NT2/D1 (cell line): ENCODE data around the gene ELMO1.

ENCODE experiments used
- DNase-seq: peaks from one replicate; pipeline ENCODE4 v3.0.0-alpha.2; 2011; ENCODE audit warnings: low read depth, low spot score
- H3K27me3 ChIP-seq: 2 replicates; pipeline ENCODE4 v1.6.0; 2011; ENCODE audit warnings: mild to moderate bottlenecking; ENCODE audit not compliant: insufficient read length, insufficient read depth
- H3K36me3 ChIP-seq: 2 replicates; pipeline ENCODE4 v1.6.1; 2011; ENCODE audit warnings: mild to moderate bottlenecking, low read length, mixed read lengths; ENCODE audit not compliant: insufficient read depth, insufficient read length
- H3K4me1 ChIP-seq: 2 replicates; pipeline ENCODE4 v1.5.1; 2011; ENCODE audit not compliant: insufficient read depth, insufficient read length
- H3K4me3 ChIP-seq: 2 replicates; pipeline ENCODE4 v1.5.1; 2011; ENCODE audit warnings: low read depth; ENCODE audit not compliant: insufficient read length
- H3K9ac ChIP-seq: 2 replicates; pipeline ENCODE4 v1.6.0; 2011; ENCODE audit warnings: low read depth; ENCODE audit not compliant: insufficient read length
- H3K9me3 ChIP-seq: 2 replicates; pipeline ENCODE4 v1.5.1; 2011; ENCODE audit warnings: mild to moderate bottlenecking, low read length; ENCODE audit not compliant: insufficient read depth
- SUZ12 ChIP-seq: IDR thresholded peaks from 2 replicates; pipeline ENCODE4 v1.6.1; 2011; ENCODE audit not compliant: insufficient read length, insufficient read depth; ENCODE audit errors: extremely low read depth
- YY1 ChIP-seq: IDR thresholded peaks from 2 replicates; pipeline ENCODE4 v1.6.1; 2011; ENCODE audit not compliant: insufficient read length, insufficient read depth
- ZNF274 ChIP-seq: IDR thresholded peaks from 2 replicates; pipeline ENCODE4 v1.6.1; 2011; ENCODE audit warnings: mild to moderate bottlenecking, low read depth, low read length

The ELMO1 gene

DNA sequence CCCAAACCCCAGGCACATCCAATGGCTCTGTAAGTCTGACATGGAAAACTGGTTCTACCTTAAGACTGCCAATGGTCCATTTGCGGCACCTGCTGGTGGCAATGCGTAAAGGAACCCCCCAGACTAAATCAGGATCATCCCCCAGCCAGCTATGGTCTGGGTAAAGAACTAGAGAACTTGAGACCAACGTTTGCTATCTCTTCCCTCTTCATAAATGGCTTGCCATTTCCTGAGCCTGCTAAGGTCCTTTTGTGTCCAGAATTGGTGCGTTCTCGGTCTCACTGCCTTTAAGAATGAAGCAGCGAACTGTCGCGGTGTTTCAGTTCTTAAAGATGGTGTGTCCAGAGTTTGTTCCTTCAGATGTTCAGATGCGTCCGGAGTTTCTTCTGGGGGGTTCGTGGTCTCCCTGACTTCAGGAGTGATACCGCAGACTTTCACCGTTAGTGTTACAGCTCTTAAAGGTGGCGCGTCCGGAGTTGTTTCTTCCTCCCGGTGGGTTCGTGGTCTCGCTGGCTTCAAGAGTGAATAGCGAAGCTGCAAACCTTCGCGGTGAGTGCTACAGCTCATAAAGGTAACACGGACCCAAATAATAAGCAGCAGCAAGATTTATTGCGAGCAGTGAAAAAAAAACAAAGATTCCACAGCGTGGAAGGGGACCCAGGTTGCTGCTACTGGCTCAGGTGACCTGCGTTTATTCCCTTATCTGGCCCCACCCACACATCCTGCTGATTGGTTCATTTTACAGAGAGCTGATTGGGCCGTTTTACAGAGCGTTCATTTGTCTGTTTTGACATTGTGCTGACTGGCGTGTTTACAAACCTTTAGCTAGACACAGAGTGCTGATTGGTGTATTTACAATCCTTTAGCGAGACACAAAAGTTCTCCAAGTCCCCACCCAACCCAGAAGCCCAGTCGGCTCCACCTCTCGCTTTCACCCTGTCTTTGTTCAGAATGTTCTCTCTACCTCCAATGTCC, 95.4 kb downstream of the ELMO1 start:
- no peak overlapping the region for H3K4me3 ChIP-seq
- H3K27me3 ChIP-seq: no peaks in the 10 kb centered on the region
- H3K9me3 ChIP-seq: peaks cover 9% of the 10 kb centered on the region; the same call in 1 of the 2 replicates
- DNase-seq: no peak
- H3K36me3 ChIP-seq: no peaks in the 10 kb centered on the region
- TF ChIP-seq SUZ12 (no peak), YY1 (no peak), ZNF274 (no peak)
- H3K9ac ChIP-seq: no peak overlapping the region
- no peaks in the 10 kb centered on the region for H3K4me1 ChIP-seq

DNA sequence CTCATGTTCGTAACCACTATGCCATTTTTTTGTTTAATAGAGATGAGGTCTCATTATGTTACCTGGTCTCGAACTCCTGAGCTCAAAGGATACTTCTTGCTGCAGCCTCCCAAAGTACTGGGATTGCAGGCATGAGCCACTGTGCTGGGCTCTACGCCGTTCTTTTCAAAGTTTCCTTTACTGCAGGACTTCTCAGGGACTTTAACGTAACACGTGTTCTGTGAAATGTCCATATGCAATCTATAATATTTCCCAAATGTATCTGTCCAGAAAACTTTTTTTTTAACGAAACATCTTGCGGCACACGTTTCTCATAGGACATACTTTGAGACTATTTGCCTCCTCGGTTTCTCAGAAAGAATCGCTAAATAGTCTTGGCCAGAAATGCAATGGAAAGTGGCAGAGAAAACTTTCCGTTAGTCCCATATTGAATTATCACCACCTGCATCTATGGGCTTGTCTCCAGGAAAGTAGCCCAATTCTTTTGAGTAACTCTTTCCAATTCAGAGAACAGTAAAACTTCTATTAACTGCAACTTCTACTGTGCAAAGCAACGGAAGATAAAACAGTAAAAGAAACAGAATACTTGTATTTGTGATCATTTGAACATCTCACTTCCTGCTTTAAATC, 96.3 kb downstream of the ELMO1 start:
- Histone ChIP-seq H3K9ac (no peak overlapping the region), H3K36me3 (no peaks in the 10 kb centered on the region), H3K27me3 (no peaks in the 10 kb centered on the region), H3K4me1 (no peaks in the 10 kb centered on the region), H3K4me3 (no peak overlapping the region), H3K9me3 (peaks cover 9% of the 10 kb centered on the region; the same call in 1 of the 2 replicates)
- TF ChIP-seq SUZ12 (no peak), ZNF274 (no peak), YY1 (no peak)
- DNase-seq: no peak

DNA sequence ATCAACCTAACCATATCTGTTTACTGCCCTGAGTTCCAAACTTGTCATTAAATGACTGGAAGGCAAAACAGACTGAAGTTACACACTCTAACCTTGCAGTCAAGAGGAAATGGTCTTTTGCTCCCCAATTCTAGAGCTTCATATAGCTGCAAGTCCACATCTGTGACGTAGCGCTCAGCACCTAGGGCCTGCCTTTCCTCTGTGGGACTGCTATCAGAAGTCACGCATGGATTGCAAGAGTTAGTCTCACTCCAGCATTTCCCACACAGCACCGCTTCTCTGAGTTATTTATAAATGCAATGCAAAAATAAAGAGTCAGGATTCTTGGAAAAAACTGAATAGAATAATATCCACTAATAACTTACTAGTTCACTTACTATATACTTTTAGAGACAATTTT, 96.9 kb downstream of the ELMO1 start:
- no peak overlapping the region for H3K4me3 ChIP-seq
- no peak for DNase-seq
- H3K27me3 ChIP-seq: no peaks in the 10 kb centered on the region
- H3K9ac ChIP-seq: no peak overlapping the region
- H3K4me1 ChIP-seq: no peaks in the 10 kb centered on the region
- TF ChIP-seq SUZ12 (no peak), YY1 (no peak), ZNF274 (no peak)
- H3K36me3 ChIP-seq: no peaks in the 10 kb centered on the region
- peaks cover 9% of the 10 kb centered on the region; the same call in 1 of the 2 replicates for H3K9me3 ChIP-seq

DNA sequence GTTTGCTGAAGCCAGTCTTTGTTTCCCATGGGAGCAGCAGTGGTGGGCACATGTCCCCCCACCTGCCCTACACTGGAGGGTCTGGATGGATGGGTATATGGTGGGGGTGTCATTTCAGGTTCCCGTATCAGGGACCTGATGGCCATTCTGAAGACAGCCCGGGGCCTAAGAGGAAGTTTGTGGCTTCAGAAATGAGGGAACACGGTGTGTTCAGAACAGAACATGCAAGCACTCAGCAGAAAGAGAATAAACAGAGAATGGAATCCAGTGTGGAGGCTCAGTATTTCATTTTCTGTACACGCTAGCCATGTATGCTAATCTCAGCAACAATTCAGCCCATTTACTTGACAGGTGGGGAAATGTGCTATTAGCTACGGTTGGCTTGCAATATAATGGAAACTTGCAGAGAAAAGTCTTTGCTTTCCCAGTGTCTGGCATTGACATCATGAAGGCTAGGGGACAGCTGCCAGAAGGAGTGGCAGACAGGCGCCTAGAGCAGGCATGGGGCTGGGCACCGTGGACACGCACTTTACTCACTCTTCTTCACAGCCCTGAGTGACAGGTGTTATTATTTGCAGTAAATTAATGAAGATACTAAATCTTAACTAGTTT, 98.6 kb downstream of the ELMO1 start:
- Histone ChIP-seq H3K9ac (no peak overlapping the region), H3K4me1 (peaks cover 2% of the 10 kb centered on the region), H3K36me3 (no peaks in the 10 kb centered on the region), H3K27me3 (no peaks in the 10 kb centered on the region), H3K9me3 (peaks cover 9% of the 10 kb centered on the region; the same call in 1 of the 2 replicates), H3K4me3 (no peak overlapping the region)
- TF ChIP-seq SUZ12 (no peak), YY1 (no peak), ZNF274 (no peak)
- DNase-seq: no peak

DNA sequence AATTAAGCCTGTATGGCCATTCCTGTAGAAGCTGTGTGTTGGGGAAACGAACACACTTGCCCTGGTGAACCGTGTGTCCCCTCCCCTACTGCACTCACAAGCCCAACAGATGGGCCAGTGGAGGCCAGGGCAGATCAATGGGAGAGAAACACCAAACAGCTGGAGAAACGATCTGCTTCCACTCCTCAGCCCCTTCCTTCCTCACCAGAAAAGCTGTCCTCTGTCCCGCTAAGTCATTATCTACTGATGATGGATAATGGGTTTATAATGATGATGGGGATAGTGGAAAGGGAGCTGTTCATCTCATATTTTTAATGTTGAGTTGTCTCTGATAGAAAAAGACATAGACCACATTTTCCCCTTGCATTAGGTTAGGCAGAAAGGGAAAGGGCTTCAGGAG, 99.7 kb downstream of the ELMO1 start:
- no peak for TF ChIP-seq YY1
- TF ChIP-seq ZNF274: no peak
- no peak for TF ChIP-seq SUZ12
- Histone ChIP-seq H3K9ac (no peak overlapping the region), H3K27me3 (no peaks in the 10 kb centered on the region), H3K9me3 (peaks cover 6% of the 10 kb centered on the region; the same call in 1 of the 2 replicates), H3K4me1 (peaks cover 2% of the 10 kb centered on the region), H3K4me3 (no peak overlapping the region), H3K36me3 (no peaks in the 10 kb centered on the region)
- DNase-seq: no peak

DNA sequence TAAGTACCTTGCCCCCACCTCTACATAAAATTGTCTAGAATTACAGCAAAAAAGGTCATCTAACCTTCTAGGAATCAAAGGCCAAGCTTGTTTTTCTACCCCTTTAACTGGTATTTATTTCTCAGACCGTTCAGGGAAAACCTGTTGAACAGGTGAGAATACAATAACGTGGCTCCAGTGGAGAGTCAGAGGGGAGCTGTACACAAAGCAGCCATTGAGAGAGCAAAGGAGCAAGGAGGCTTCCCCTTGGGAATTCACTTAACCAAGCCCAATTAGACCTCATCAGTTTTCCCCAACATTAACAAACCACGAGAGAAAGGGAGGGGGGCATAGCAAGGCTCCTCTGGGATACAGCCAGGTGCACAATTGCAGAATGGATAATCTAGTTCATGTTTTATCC, 101.9 kb downstream of the ELMO1 start:
- Histone ChIP-seq H3K4me1 (peaks cover 2% of the 10 kb centered on the region), H3K4me3 (no peak overlapping the region), H3K27me3 (no peaks in the 10 kb centered on the region), H3K36me3 (no peaks in the 10 kb centered on the region), H3K9me3 (no peaks in the 10 kb centered on the region), H3K9ac (no peak overlapping the region)
- no peak for DNase-seq
- no peak for TF ChIP-seq SUZ12
- TF ChIP-seq YY1: no peak
- TF ChIP-seq ZNF274: no peak
